Endothelial cell of umbilical vein (primary cell): ENCODE data around the gene FAM186B.

Source experiments
- EZH2 ChIP-seq: IDR thresholded peaks from 2 replicates; pipeline ENCODE4 v1.6.1; 2012; ENCODE audit warnings: borderline replicate concordance, low read depth, mild to moderate bottlenecking, moderate library complexity, low read length, inconsistent platforms; ENCODE audit not compliant: severe bottlenecking
- TF ChIP-seq, protein P1 (sequence below), 2 donors: IDR thresholded peaks; 1 replicate in 1 of 2; 2 replicates in 1 of 2; pipeline ENCODE4 v1.5.1; 2011; ENCODE audit warnings: low read length in 2 of 2, mild to moderate bottlenecking in 2 of 2, moderate library complexity in 2 of 2, control low read depth in 1 of 2, inconsistent platforms in 1 of 2, low read depth in 1 of 2; ENCODE audit not compliant: insufficient read depth in 1 of 2; ENCODE audit errors: extremely low read depth in 1 of 2

DNA sequence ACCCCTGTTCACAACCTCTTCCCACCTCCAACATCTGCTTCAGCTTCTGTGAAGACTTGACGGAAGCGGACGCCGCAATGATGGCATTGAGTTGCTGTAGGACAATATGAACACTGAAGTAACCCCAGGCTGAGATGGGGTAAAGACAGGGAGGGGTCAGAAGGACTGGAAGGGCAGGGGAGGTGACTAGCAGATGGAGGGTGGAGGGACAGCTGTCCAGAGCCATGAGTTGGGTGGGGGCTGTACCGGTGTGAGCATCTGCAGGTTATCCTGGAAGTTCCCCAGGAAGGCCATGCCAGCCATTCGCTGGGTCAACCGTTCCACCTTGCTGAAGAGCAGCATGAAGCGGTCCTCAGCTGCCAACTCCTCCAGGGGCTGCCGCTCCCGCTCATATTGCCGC is 44.0 kb upstream of the FAM186B start:
- TF ChIP-seq, protein P1, sequence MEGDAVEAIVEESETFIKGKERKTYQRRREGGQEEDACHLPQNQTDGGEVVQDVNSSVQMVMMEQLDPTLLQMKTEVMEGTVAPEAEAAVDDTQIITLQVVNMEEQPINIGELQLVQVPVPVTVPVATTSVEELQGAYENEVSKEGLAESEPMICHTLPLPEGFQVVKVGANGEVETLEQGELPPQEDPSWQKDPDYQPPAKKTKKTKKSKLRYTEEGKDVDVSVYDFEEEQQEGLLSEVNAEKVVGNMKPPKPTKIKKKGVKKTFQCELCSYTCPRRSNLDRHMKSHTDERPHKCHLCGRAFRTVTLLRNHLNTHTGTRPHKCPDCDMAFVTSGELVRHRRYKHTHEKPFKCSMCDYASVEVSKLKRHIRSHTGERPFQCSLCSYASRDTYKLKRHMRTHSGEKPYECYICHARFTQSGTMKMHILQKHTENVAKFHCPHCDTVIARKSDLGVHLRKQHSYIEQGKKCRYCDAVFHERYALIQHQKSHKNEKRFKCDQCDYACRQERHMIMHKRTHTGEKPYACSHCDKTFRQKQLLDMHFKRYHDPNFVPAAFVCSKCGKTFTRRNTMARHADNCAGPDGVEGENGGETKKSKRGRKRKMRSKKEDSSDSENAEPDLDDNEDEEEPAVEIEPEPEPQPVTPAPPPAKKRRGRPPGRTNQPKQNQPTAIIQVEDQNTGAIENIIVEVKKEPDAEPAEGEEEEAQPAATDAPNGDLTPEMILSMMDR (IDR thresholded peaks at IDR 0.05; ENCODE audit: extremely low read depth in 1 of 2, insufficient read depth in 1 of 2, low read depth in 1 of 2, low read length in 2 of 2) = no peak
- TF ChIP-seq EZH2 = no peak
